Measurements from ENCODE around the gene GCGR.
A peak's percentile ranks its signal among the peaks of the same experiment; 100 is the strongest.

The GCGR gene

DNA sequence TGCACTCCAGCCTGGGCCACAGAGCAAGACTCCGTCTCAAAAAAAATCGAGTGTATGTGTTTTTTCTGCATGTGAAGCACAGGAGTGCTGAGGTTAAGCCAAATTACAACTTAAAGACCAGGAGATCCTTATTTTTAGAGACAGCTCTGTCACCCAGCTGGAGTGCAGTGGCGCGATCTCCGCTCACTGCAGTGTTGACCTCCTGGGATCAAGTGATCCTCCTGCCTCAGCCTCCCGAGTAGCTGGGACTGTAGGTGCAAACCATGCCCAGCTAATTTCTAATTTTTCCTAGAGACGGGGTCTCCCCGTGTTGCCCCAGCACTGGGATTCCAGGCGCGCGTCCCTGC, 38.4 kb downstream of the GCGR start:
- TF ChIP-seq TAF1 (IDR thresholded peaks at IDR 0.05; ENCODE audit: borderline replicate concordance, insufficient read depth, low read length), result no peak
- no peak for TF ChIP-seq FOXP2 (optimal IDR thresholded peaks at IDR 0.05; ENCODE audit: borderline replicate concordance, extremely low read depth, extremely low read length, insufficient read depth)
- TF ChIP-seq, protein P1, sequence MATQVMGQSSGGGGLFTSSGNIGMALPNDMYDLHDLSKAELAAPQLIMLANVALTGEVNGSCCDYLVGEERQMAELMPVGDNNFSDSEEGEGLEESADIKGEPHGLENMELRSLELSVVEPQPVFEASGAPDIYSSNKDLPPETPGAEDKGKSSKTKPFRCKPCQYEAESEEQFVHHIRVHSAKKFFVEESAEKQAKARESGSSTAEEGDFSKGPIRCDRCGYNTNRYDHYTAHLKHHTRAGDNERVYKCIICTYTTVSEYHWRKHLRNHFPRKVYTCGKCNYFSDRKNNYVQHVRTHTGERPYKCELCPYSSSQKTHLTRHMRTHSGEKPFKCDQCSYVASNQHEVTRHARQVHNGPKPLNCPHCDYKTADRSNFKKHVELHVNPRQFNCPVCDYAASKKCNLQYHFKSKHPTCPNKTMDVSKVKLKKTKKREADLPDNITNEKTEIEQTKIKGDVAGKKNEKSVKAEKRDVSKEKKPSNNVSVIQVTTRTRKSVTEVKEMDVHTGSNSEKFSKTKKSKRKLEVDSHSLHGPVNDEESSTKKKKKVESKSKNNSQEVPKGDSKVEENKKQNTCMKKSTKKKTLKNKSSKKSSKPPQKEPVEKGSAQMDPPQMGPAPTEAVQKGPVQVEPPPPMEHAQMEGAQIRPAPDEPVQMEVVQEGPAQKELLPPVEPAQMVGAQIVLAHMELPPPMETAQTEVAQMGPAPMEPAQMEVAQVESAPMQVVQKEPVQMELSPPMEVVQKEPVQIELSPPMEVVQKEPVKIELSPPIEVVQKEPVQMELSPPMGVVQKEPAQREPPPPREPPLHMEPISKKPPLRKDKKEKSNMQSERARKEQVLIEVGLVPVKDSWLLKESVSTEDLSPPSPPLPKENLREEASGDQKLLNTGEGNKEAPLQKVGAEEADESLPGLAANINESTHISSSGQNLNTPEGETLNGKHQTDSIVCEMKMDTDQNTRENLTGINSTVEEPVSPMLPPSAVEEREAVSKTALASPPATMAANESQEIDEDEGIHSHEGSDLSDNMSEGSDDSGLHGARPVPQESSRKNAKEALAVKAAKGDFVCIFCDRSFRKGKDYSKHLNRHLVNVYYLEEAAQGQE (IDR thresholded peaks at IDR 0.05; ENCODE audit: insufficient read depth in 1 of 2, low read depth in 2 of 2, low read length in 2 of 2), result no peak
- no peak for TF ChIP-seq SIN3A (IDR thresholded peaks at IDR 0.05; ENCODE audit: borderline replicate concordance, insufficient read depth, low read length)
- no peak; the same call in 1 of the 2 replicates for TF ChIP-seq POLR2AphosphoS5 (IDR thresholded peaks at IDR 0.05; ENCODE audit: low read depth, low read length)

DNA sequence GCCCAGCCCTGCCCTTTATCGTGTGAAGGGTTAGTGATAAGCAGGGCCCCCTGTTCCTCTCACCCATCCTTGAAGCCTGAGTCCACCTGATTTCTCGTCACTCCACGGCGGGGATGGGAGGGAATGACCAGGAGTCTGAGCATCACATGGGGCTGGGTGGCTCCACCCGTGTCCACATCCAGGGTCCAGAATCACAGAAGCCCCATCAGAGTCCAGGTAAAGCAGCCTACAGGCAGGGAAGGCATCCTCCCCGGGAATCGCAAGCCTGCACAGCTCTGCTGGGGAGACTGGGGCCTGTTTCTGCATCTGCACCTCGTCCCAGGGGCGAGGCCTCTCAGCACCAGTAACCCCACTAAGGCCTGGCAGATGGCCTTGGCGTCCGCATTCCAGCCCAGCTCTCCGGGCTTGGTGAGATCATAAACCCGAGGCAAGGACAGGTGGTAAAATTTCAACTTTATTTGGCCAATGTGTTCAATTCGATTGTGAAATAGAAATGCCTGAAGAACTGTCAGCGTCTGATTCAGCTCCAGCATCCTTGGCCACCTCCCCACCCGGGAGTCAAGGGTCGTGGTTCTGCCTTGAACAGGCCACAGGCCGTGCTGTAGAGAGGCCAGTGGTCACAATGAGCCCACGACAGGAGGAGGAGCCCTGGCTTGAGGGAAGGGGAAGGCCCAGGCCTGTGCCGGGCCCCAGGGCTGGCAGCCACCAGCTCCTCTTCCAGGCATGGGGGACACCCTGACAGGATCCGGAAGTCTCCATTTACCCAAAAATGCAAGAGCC, 39.0 kb downstream of the GCGR start:
- TF ChIP-seq, protein P1 (IDR thresholded peaks at IDR 0.05; ENCODE audit: insufficient read depth in 1 of 2, low read depth in 2 of 2, low read length in 2 of 2), result no peak
- TF ChIP-seq SIN3A (IDR thresholded peaks at IDR 0.05; ENCODE audit: borderline replicate concordance, insufficient read depth, low read length), result no peak
- no peak; the same call in 1 of the 2 replicates for TF ChIP-seq POLR2AphosphoS5 (IDR thresholded peaks at IDR 0.05; ENCODE audit: low read depth, low read length)
- no peak for TF ChIP-seq TAF1 (IDR thresholded peaks at IDR 0.05; ENCODE audit: borderline replicate concordance, insufficient read depth, low read length)
- TF ChIP-seq FOXP2 (optimal IDR thresholded peaks at IDR 0.05; ENCODE audit: borderline replicate concordance, extremely low read depth, extremely low read length, insufficient read depth), result no peak

DNA sequence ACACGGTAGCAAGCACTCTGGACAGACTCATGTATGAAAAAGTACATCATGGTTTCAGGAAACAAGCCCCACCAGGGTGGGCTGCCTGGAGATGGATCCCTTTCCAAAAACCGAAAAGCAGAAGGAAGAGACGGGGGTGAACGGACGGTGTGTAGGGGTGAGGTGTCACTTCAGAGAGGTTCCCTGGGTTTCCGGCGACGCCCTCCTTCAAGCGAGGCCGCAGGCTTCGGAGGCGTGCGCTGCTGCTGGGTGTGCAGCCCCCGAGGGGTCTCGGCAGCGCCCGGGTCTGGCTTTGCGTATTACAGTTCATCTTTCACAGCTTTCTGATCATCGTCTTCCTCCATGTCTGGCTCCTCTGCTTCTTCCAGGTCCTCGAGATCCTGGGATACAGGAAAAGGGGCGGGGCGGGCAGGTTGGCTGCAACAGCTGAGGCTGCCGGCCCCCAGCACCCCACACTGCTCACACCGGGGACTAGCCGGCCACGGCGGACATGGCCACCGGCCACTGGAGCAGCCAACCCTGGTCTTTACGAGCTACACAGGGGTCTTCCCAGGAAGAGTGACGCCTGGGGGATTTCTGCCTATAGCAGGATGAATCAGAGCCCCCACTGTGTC, 39.9 kb downstream of the GCGR start:
- TF ChIP-seq SIN3A (IDR thresholded peaks at IDR 0.05; ENCODE audit: borderline replicate concordance, insufficient read depth, low read length), result no peak
- no peak for TF ChIP-seq TAF1 (IDR thresholded peaks at IDR 0.05; ENCODE audit: borderline replicate concordance, insufficient read depth, low read length)
- TF ChIP-seq, protein P1 (IDR thresholded peaks at IDR 0.05; ENCODE audit: insufficient read depth in 1 of 2, low read depth in 2 of 2, low read length in 2 of 2), result no peak
- no peak; the same call in 1 of the 2 replicates for TF ChIP-seq POLR2AphosphoS5 (IDR thresholded peaks at IDR 0.05; ENCODE audit: low read depth, low read length)
- TF ChIP-seq FOXP2 (optimal IDR thresholded peaks at IDR 0.05; ENCODE audit: borderline replicate concordance, extremely low read depth, extremely low read length, insufficient read depth), result no peak

DNA sequence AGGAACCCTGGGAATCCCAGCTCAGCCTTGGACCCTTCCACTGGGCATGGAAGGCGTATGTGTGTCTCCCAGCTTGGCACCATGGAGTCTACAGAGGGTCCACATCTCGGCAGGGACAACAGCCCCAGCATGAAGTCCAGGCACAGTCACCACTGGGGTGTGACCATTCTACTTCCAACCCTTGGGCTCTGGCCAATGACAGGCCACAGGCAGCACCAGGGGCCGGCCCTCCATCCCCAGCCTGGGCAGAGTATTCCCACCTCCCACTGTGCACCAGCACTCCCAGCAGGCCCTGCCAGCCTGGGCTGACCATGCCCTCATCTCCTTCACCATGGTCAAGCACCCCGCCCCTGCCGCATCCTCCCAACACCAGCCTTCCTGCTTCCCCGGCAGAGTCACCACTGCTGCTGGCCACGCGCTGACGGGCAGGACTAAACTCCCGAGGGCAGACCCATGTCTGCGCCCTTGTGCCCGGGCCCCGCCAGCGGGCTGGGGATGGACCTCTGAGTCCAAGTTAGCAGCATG, 40.4 kb downstream of the GCGR start:
- no peak for TF ChIP-seq SIN3A (IDR thresholded peaks at IDR 0.05; ENCODE audit: borderline replicate concordance, insufficient read depth, low read length)

DNA sequence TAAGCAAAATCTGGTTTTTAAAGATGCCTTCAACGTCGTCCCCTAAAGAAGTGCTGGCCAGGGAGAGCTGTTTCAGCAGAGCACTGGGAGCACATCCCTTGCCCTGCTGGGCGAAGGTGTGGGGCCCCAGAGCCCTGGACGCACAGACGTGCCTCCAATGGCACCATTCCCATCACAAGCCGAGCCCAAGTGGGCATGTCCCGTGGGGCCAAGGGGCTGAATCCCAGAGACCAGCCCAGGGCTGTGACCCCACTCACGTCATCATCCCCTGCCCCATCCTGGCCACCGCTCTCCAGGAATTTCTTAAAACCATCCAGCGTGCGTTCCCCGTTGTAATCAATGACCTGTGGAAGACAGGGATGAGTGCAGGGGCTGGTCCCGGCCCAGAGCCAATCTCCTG, 40.9 kb downstream of the GCGR start:
- TF ChIP-seq POLR2AphosphoS5 (IDR thresholded peaks at IDR 0.05; ENCODE audit: low read depth, low read length) (peak; percentile 37; the same call in 1 of the 2 replicates), FOXP2 (optimal IDR thresholded peaks at IDR 0.05; ENCODE audit: borderline replicate concordance, extremely low read depth, extremely low read length, insufficient read depth) (no peak)

DNA sequence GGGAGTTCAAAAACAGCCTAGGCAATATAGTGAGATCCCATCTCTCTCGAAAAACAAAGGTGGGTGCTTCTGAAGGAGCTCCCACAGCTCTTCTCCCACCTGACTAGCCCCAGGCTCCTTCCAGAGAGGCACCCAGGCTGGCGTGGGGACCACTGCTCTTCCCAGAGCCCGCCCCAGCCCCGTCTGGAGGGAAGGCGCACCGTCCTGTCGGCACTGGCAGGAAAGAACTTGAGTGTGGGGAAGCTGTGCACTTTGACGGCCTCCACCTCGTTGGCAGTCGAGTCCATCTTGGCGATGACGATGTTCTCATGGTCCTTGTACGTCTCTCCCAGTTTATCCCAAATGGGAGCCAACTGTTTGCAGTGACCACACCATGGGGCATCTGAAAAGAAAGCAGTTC, 41.4 kb downstream of the GCGR start:
- no peak for TF ChIP-seq TAF1 (IDR thresholded peaks at IDR 0.05; ENCODE audit: borderline replicate concordance, insufficient read depth, low read length)
- no peak for TF ChIP-seq POLR2AphosphoS5 (IDR thresholded peaks at IDR 0.05; ENCODE audit: low read depth, low read length)
- TF ChIP-seq FOXP2 (optimal IDR thresholded peaks at IDR 0.05; ENCODE audit: borderline replicate concordance, extremely low read depth, extremely low read length, insufficient read depth), result no peak
- TF ChIP-seq SIN3A (IDR thresholded peaks at IDR 0.05; ENCODE audit: borderline replicate concordance, insufficient read depth, low read length), result no peak
- TF ChIP-seq, protein P1 (IDR thresholded peaks at IDR 0.05; ENCODE audit: insufficient read depth in 1 of 2, low read depth in 2 of 2, low read length in 2 of 2), result no peak

Measured in PFSK-1 (cell line).